GM23338 (cell line): ENCODE measurements around the gene JARID2. TPM values are rescaled to one million over a fixed set of nuclear protein-coding genes. Genes with fewer than 3 reads are reported as not detected.
A peak's percentile ranks its signal among the peaks of the same experiment; 100 is the strongest.

ENCODE experiments used
- ATAC-seq: fragments of 200-7000 bp; cut with Tn5 transposase; 3 replicates; pipeline ENCODE4 v1.9.1; 2020
- DNase-seq: peaks from one replicate; pipeline ENCODE4 v3.0.0-alpha.2; 2015; ENCODE audit warnings: low spot score
- H2AFZ ChIP-seq: fragments of 200-600 bp; sonication (generic); 2 replicates; pipeline ENCODE4 v1.8.0; 2016; ENCODE audit warnings: antibody characterized with exemption, mild to moderate bottlenecking, moderate library complexity
- H3F3A ChIP-seq: fragments of 200-600 bp; sonication (generic); replicated peaks from 2 replicates; pipeline ENCODE4 v1.8.0; 2017; ENCODE audit warnings: antibody characterized with exemption, mixed run types, low read depth
- H3K27ac ChIP-seq: fragments of 200-600 bp; sonication (generic); 2 replicates; pipeline ENCODE4 v1.6.1; 2016; ENCODE audit warnings: low read depth
- H3K27me3 ChIP-seq: fragments of 200-600 bp; sonication (generic); 2 replicates; pipeline ENCODE4 v1.8.0; 2016; ENCODE audit warnings: mild to moderate bottlenecking, mixed run types, moderate library complexity; ENCODE audit not compliant: insufficient read depth
- H3K36me3 ChIP-seq: fragments of 200-600 bp; sonication (generic); 2 replicates; pipeline ENCODE4 v1.8.0; 2016; ENCODE audit warnings: mild to moderate bottlenecking; ENCODE audit not compliant: insufficient read depth
- H3K4me1 ChIP-seq: fragments of 200-600 bp; sonication (generic); 2 replicates; pipeline ENCODE4 v1.8.0; 2016; ENCODE audit warnings: mild to moderate bottlenecking, moderate library complexity; ENCODE audit not compliant: insufficient read depth
- H3K4me2 ChIP-seq: fragments of 200-600 bp; sonication (generic); 2 replicates; pipeline ENCODE4 v1.7.1; 2017; ENCODE audit warnings: mixed run types
- H3K4me3 ChIP-seq: fragments of 200-600 bp; sonication (generic); 2 replicates; pipeline ENCODE4 v1.6.1; 2016; ENCODE audit warnings: mixed run types
- H3K79me2 ChIP-seq: fragments of 200-600 bp; sonication (generic); replicated peaks from 2 replicates; pipeline ENCODE4 v1.8.0; 2017; ENCODE audit warnings: mild to moderate bottlenecking; ENCODE audit not compliant: insufficient read depth
- H3K9me2 ChIP-seq: fragments of 200-600 bp; sonication (generic); 2 replicates; pipeline ENCODE4 v1.8.0; 2017; ENCODE audit not compliant: insufficient read depth
- H4K20me1 ChIP-seq: fragments of 200-600 bp; sonication (generic); replicated peaks from 2 replicates; pipeline ENCODE4 v1.8.0; 2017; ENCODE audit warnings: mild to moderate bottlenecking; ENCODE audit not compliant: insufficient read depth
- H3K27ac Mint-ChIP-seq: 2 replicates; pipeline ENCODE4 v1.8.0; 2020; ENCODE audit warnings: inconsistent platforms, mild to moderate bottlenecking, moderate library complexity, mixed read lengths
- H3K27me3 Mint-ChIP-seq: 3 replicates; pipeline ENCODE4 v1.8.0; 2022; ENCODE audit warnings: low read depth, mild to moderate bottlenecking, moderate library complexity, mixed read lengths, inconsistent platforms; ENCODE audit not compliant: insufficient read depth, poor library complexity
- H3K36me3 Mint-ChIP-seq: 3 replicates; pipeline ENCODE4 v1.8.0; 2021; ENCODE audit warnings: low read depth, mild to moderate bottlenecking, inconsistent platforms, moderate library complexity, mixed read lengths
- H3K4me1 Mint-ChIP-seq: 3 replicates; pipeline ENCODE4 v1.8.0; 2020; ENCODE audit warnings: mild to moderate bottlenecking, inconsistent platforms, mixed read lengths
- H3K4me3 Mint-ChIP-seq: 3 replicates; pipeline ENCODE4 v1.8.0; 2021; ENCODE audit warnings: moderate library complexity, mild to moderate bottlenecking, inconsistent platforms, mixed read lengths
- H3K9me3 Mint-ChIP-seq: 3 replicates; pipeline ENCODE4 v1.8.0; 2020; ENCODE audit warnings: moderate library complexity, mild to moderate bottlenecking, inconsistent platforms, mixed read lengths
- EZH2phosphoT487 ChIP-seq: fragments of 200-600 bp; sonication (generic); IDR thresholded peaks from one replicate; pipeline ENCODE4 v1.8.1; 2018; ENCODE audit warnings: antibody characterized with exemption; ENCODE audit not compliant: unreplicated experiment
- ZNF331 ChIP-seq: fragments of 250-450 bp; sonication (Bioruptor Pico); IDR thresholded peaks from 2 replicates; pipeline ENCODE4 v1.5.0; 2020; ENCODE audit warnings: low read depth, mild to moderate bottlenecking, moderate library complexity
- polyA plus RNA-seq: library from polyadenylated mRNA; unstranded; fragments of >200 nt; fragmentation: Nextera tagmentation; extraction: Ambion mirVana; gene quantifications from 2 replicates; pipeline ENCODE4 v1.2.1, GENCODE V29; 2016
- total RNA-seq: library from RNA; depleted of rRNA; stranded (reverse); fragments of >200 nt; shearing (Covaris generic); gene quantifications from 2 replicates; pipeline ENCODE4 v1.2.3, GENCODE V29; 2014
- TF ChIP-seq, protein P1 (sequence below): IDR thresholded peaks from one replicate; pipeline ENCODE4 v1.6.1; 2018; ENCODE audit warnings: antibody characterized with exemption; ENCODE audit not compliant: unreplicated experiment
- TF ChIP-seq, protein P2 (sequence below): IDR thresholded peaks from 2 replicates; pipeline ENCODE4 v1.6.1; 2016; ENCODE audit warnings: antibody characterized with exemption
- TF ChIP-seq, protein P3 (sequence below), 2 experiments: fragments of 200-600 bp in 1 of 2; sonication (generic) in 1 of 2; conservative IDR thresholded peaks; 2 replicates each; pipeline versions ENCODE4 v1.5.1 to v1.6.1; 2016 to 2017; ENCODE audit warnings: antibody characterized with exemption in 2 of 2, low read depth in 2 of 2, mild to moderate bottlenecking in 2 of 2, moderate library complexity in 1 of 2

JARID2 gene
- total and polyA plus RNA-seq, 2 experiments from 2014 or later: 92.8 to 196 TPM

DNA sequence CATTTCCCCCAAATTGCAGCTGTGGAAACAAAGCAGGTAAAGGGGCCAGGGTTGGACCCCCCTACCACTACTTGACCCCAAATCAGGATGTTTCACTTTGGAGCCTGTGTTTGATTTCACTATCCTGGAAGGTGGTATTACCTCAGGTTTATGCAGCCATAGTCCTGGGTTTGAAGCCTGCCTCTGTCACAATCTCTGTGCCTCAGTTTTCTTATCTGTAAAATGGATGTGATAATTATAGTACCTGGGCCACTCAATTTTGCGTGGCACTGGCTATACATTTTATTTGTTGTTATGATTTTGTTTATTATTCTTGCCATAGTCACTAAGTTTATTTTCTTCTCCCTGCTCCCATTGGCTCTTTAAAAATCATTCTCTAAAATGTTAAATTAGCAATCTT is 26.7 kb downstream of the JARID2 start:
- Histone ChIP-seq H3K4me3 (no peak overlapping the region), H3K9me2 (no peaks in the 10 kb centered on the region), H3K36me3 (no peaks in the 10 kb centered on the region), H3K4me1 (peaks cover 97% of the 10 kb centered on the region), H3K4me2 (peak overlapping the region; percentile 90; the same call in 1 of the 2 replicates), H3K27me3 (no peaks in the 10 kb centered on the region), H3F3A (peaks cover 31% of the 10 kb centered on the region), H3K27ac (no peak overlapping the region), H2AFZ (no peak overlapping the region), H3K79me2 (peaks cover 100% of the 10 kb centered on the region), H4K20me1 (peaks cover 86% of the 10 kb centered on the region)
- no peak for ATAC-seq
- Mint-ChIP-seq H3K36me3 (peaks cover 65% of the 10 kb centered on the region), H3K27ac (no peak overlapping the region), H3K9me3 (no peaks in the 10 kb centered on the region), H3K4me1 (peaks cover 96% of the 10 kb centered on the region), H3K27me3 (peaks cover 27% of the 10 kb centered on the region), H3K4me3 (no peak overlapping the region; the same call in 2 of the 3 replicates)
- DNase-seq: no peak
- TF ChIP-seq, protein P1, sequence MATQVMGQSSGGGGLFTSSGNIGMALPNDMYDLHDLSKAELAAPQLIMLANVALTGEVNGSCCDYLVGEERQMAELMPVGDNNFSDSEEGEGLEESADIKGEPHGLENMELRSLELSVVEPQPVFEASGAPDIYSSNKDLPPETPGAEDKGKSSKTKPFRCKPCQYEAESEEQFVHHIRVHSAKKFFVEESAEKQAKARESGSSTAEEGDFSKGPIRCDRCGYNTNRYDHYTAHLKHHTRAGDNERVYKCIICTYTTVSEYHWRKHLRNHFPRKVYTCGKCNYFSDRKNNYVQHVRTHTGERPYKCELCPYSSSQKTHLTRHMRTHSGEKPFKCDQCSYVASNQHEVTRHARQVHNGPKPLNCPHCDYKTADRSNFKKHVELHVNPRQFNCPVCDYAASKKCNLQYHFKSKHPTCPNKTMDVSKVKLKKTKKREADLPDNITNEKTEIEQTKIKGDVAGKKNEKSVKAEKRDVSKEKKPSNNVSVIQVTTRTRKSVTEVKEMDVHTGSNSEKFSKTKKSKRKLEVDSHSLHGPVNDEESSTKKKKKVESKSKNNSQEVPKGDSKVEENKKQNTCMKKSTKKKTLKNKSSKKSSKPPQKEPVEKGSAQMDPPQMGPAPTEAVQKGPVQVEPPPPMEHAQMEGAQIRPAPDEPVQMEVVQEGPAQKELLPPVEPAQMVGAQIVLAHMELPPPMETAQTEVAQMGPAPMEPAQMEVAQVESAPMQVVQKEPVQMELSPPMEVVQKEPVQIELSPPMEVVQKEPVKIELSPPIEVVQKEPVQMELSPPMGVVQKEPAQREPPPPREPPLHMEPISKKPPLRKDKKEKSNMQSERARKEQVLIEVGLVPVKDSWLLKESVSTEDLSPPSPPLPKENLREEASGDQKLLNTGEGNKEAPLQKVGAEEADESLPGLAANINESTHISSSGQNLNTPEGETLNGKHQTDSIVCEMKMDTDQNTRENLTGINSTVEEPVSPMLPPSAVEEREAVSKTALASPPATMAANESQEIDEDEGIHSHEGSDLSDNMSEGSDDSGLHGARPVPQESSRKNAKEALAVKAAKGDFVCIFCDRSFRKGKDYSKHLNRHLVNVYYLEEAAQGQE: no peak

DNA sequence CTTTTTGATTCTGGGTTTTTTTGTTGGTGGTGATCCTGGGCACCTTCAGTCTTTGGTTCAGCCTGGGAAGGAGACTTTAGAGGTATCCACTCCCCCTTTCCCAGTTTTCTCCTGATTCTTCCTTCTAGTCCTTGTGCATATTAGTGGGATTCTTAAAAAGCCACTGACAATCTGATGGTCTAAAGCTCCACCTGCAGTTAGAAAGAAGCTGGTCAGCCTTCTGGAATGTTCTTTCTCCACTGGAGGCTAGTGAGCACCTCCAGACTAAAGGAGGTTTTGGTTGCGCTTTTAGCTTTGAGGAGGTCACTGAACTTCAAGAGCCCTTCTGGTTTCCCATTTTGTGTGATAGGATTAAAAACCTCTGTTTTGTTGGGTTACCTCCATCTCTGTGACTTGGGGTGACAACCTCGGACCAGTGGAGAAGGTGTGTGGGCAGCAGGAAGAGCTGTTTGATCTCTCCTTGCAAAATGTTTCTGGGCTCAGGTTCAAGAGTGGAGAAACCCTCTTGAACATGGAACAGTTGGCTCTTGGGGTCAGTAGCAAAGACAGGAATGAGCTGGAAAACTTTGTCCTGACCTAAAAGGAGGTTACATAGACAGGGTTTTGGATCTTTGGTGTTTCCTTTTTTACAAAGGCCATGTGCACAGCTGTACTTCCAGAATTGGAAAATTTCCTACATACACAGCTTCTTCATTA is 29.0 kb downstream of the JARID2 start:
- H3K4me1 ChIP-seq: peaks cover 100% of the 10 kb centered on the region
- peaks cover 16% of the 10 kb centered on the region for H3F3A ChIP-seq
- Mint-ChIP-seq H3K36me3 (peaks cover 69% of the 10 kb centered on the region), H3K4me3 (peak overlapping the region; percentile 12; the same call in 1 of the 3 replicates), H3K4me1 (peaks cover 93% of the 10 kb centered on the region), H3K9me3 (no peaks in the 10 kb centered on the region), H3K27me3 (peaks cover 27% of the 10 kb centered on the region), H3K27ac (peak overlapping the region; percentile 68; the same call in 1 of the 2 replicates)
- ATAC-seq (no peak; the same call in 2 of the 3 replicates), DNase-seq (no peak)
- peak overlapping the region; percentile 22 for H3K4me3 ChIP-seq
- H3K36me3 ChIP-seq: no peaks in the 10 kb centered on the region
- peaks cover 97% of the 10 kb centered on the region for H4K20me1 ChIP-seq
- H3K27me3 ChIP-seq: no peaks in the 10 kb centered on the region
- TF ChIP-seq, protein P2, sequence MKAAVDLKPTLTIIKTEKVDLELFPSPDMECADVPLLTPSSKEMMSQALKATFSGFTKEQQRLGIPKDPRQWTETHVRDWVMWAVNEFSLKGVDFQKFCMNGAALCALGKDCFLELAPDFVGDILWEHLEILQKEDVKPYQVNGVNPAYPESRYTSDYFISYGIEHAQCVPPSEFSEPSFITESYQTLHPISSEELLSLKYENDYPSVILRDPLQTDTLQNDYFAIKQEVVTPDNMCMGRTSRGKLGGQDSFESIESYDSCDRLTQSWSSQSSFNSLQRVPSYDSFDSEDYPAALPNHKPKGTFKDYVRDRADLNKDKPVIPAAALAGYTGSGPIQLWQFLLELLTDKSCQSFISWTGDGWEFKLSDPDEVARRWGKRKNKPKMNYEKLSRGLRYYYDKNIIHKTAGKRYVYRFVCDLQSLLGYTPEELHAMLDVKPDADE: no peak
- TF ChIP-seq ZNF331 (CRISPR knock-in tag) (no peak), EZH2phosphoT487 (no peak)
- TF ChIP-seq, protein P3, sequence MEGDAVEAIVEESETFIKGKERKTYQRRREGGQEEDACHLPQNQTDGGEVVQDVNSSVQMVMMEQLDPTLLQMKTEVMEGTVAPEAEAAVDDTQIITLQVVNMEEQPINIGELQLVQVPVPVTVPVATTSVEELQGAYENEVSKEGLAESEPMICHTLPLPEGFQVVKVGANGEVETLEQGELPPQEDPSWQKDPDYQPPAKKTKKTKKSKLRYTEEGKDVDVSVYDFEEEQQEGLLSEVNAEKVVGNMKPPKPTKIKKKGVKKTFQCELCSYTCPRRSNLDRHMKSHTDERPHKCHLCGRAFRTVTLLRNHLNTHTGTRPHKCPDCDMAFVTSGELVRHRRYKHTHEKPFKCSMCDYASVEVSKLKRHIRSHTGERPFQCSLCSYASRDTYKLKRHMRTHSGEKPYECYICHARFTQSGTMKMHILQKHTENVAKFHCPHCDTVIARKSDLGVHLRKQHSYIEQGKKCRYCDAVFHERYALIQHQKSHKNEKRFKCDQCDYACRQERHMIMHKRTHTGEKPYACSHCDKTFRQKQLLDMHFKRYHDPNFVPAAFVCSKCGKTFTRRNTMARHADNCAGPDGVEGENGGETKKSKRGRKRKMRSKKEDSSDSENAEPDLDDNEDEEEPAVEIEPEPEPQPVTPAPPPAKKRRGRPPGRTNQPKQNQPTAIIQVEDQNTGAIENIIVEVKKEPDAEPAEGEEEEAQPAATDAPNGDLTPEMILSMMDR (conservative IDR thresholded peaks at IDR 0.05; ENCODE audit: low read depth in 2 of 2): peak in 1 of 2 experiments; percentile 34; a peak in 2 of 4 replicates
- peak overlapping the region; percentile 12 for H3K27ac ChIP-seq
- H3K4me2 ChIP-seq: peak overlapping the region; percentile 73
- no peaks in the 10 kb centered on the region for H3K9me2 ChIP-seq
- H3K79me2 ChIP-seq: peaks cover 100% of the 10 kb centered on the region
- H2AFZ ChIP-seq: no peak overlapping the region
